DND-41 (cell line): ENCODE results near the gene SMAP2.

ENCODE experiments used
- ATAC-seq: fragments of 200-7000 bp; cut with Tn5 transposase; 3 replicates; pipeline ENCODE4 v1.9.1; 2021; ENCODE audit warnings: low read depth; ENCODE audit not compliant: insufficient read depth
- DNase-seq: peaks from one replicate; pipeline ENCODE4 v3.0.0-alpha.2; 2020
- H2AFZ ChIP-seq: 2 replicates; pipeline ENCODE4 v1.6.0; 2012; ENCODE audit warnings: low read depth, low read length
- H3K27ac ChIP-seq: 2 replicates; pipeline ENCODE4 v1.5.1; 2012; ENCODE audit warnings: low read length, inconsistent platforms
- H3K27me3 ChIP-seq: fragments of 200-600 bp; sonication (generic); 2 replicates; pipeline ENCODE4 v1.6.0; 2012; ENCODE audit warnings: low read length, mild to moderate bottlenecking, inconsistent platforms; ENCODE audit not compliant: insufficient read depth, poor library complexity
- H3K36me3 ChIP-seq: 2 replicates; pipeline ENCODE4 v1.5.1; 2012; ENCODE audit warnings: low read length, inconsistent platforms; ENCODE audit not compliant: insufficient read depth
- H3K4me1 ChIP-seq: 2 replicates; pipeline ENCODE4 v1.5.1; 2012; ENCODE audit warnings: mild to moderate bottlenecking, low read length; ENCODE audit not compliant: insufficient read depth
- H3K4me2 ChIP-seq: 2 replicates; pipeline ENCODE4 v1.6.0; 2012; ENCODE audit warnings: mild to moderate bottlenecking, moderate library complexity, low read length, inconsistent platforms; ENCODE audit not compliant: insufficient read depth
- H3K4me3 ChIP-seq, 2 experiments: fragments of 200-600 bp in 1 of 2; shearing (Covaris generic) in 1 of 2; 2 replicates each; pipeline ENCODE4 v1.5.1; 2012 to 2016; ENCODE audit warnings: inconsistent platforms in 2 of 2, low read length in 2 of 2, mild to moderate bottlenecking in 2 of 2, low read depth in 1 of 2, moderate library complexity in 1 of 2
- H3K79me2 ChIP-seq: 2 replicates; pipeline ENCODE4 v1.6.0; 2012; ENCODE audit warnings: low read length, inconsistent platforms; ENCODE audit not compliant: insufficient read depth
- H3K9ac ChIP-seq: 2 replicates; pipeline ENCODE4 v1.6.0; 2012; ENCODE audit warnings: low read depth, mild to moderate bottlenecking, inconsistent platforms, low read length, moderate library complexity
- H3K9me3 ChIP-seq: 2 replicates; pipeline ENCODE4 v1.5.1; 2012; ENCODE audit warnings: low read length, moderate library complexity, mild to moderate bottlenecking, inconsistent platforms; ENCODE audit not compliant: insufficient read depth, severe bottlenecking
- H4K20me1 ChIP-seq: 2 replicates; pipeline ENCODE4 v1.6.0; 2012; ENCODE audit warnings: low read length; ENCODE audit not compliant: insufficient read depth
- EZH2 ChIP-seq: IDR thresholded peaks from 3 replicates; pipeline ENCODE4 v1.6.1; 2012; ENCODE audit warnings: borderline replicate concordance, low read depth, mild to moderate bottlenecking, moderate library complexity, low read length, inconsistent platforms; ENCODE audit not compliant: severe bottlenecking
- TF ChIP-seq, protein P1 (sequence below): IDR thresholded peaks from 2 replicates; pipeline ENCODE4 v1.5.1; 2012; ENCODE audit warnings: borderline replicate concordance, low read length, moderate library complexity, mild to moderate bottlenecking; ENCODE audit not compliant: poor library complexity, severe bottlenecking; ENCODE audit errors: extremely low read depth

The SMAP2 gene

GRCh38 chr1:40450495-40451237, 77.1 kb downstream of the SMAP2 start:
- Histone ChIP-seq H4K20me1 (no peaks in the 10 kb centered on the region), H3K4me2 (peak overlapping the region; percentile 81), H3K4me1 (peaks cover 33% of the 10 kb centered on the region), H3K4me3 (peak overlapping the region; percentile 29 to 61; a peak in 3 of 4 replicates), H3K27me3 (no peaks in the 10 kb centered on the region), H3K9me3 (peaks cover 27% of the 10 kb centered on the region), H2AFZ (peak overlapping the region; percentile 86), H3K9ac (peak overlapping the region; percentile 65), H3K36me3 (peaks cover 19% of the 10 kb centered on the region; the same call in 1 of the 2 replicates), H3K79me2 (peaks cover 5% of the 10 kb centered on the region; the same call in 1 of the 2 replicates), H3K27ac (peak overlapping the region; percentile 79)
- peak; percentile 78 for DNase-seq
- ATAC-seq = peak; percentile 51
- TF ChIP-seq, protein P1, sequence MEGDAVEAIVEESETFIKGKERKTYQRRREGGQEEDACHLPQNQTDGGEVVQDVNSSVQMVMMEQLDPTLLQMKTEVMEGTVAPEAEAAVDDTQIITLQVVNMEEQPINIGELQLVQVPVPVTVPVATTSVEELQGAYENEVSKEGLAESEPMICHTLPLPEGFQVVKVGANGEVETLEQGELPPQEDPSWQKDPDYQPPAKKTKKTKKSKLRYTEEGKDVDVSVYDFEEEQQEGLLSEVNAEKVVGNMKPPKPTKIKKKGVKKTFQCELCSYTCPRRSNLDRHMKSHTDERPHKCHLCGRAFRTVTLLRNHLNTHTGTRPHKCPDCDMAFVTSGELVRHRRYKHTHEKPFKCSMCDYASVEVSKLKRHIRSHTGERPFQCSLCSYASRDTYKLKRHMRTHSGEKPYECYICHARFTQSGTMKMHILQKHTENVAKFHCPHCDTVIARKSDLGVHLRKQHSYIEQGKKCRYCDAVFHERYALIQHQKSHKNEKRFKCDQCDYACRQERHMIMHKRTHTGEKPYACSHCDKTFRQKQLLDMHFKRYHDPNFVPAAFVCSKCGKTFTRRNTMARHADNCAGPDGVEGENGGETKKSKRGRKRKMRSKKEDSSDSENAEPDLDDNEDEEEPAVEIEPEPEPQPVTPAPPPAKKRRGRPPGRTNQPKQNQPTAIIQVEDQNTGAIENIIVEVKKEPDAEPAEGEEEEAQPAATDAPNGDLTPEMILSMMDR = no peak
- TF ChIP-seq EZH2 = no peak

- Histone ChIP-seq H3K4me3 (peak overlapping the region in 1 of 2 experiments; percentile 61; a peak in 3 of 4 replicates), H3K79me2 (peaks cover 5% of the 10 kb centered on the region; the same call in 1 of the 2 replicates), H3K9me3 (peaks cover 23% of the 10 kb centered on the region), H3K4me1 (peaks cover 33% of the 10 kb centered on the region), H3K36me3 (peaks cover 21% of the 10 kb centered on the region; the same call in 1 of the 2 replicates), H4K20me1 (no peaks in the 10 kb centered on the region), H3K4me2 (peak overlapping the region; percentile 81), H2AFZ (peak overlapping the region; percentile 86), H3K9ac (peak overlapping the region; percentile 65), H3K27me3 (no peaks in the 10 kb centered on the region), H3K27ac (peak overlapping the region; percentile 79)
- DNase-seq (no peak), ATAC-seq (no peak)
- TF ChIP-seq, protein P1 = no peak
- TF ChIP-seq EZH2 = no peak
Measured at GRCh38 chr1:40451238-40451585, 77.7 kb downstream of the SMAP2 start.

GRCh38 chr1:40454873-40455272, 81.3 kb downstream of the SMAP2 start:
- Histone ChIP-seq H3K27ac (no peak overlapping the region), H3K9me3 (peaks cover 47% of the 10 kb centered on the region)
- TF ChIP-seq, protein P1 = no peak
- TF ChIP-seq EZH2 = no peak

More at GRCh38 chr1:40454873-40455272, 81.3 kb downstream of the SMAP2 start:
- no peaks in the 10 kb centered on the region for H4K20me1 ChIP-seq
- no peaks in the 10 kb centered on the region for H3K27me3 ChIP-seq
- H3K4me1 ChIP-seq = peaks cover 20% of the 10 kb centered on the region
- peaks cover 58% of the 10 kb centered on the region for H3K36me3 ChIP-seq
- H2AFZ ChIP-seq = no peak overlapping the region
- no peak overlapping the region for H3K4me3 ChIP-seq
- H3K4me2 ChIP-seq = no peak overlapping the region
- ATAC-seq (no peak), DNase-seq (no peak)
- H3K9ac ChIP-seq = no peak overlapping the region
- peaks cover 5% of the 10 kb centered on the region; the same call in 1 of the 2 replicates for H3K79me2 ChIP-seq
